ENCODE measurements around the gene ZNF214.
"Not testable (repeated sequence)": the region's sequence is repeated elsewhere in the genome, so short reads cannot be mapped to it uniquely, and the experiment has no call there.

The ZNF214 gene

GRCh38 chr11:6986487-6986886 is 33.7 kb downstream of the ZNF214 start:
- no peak for DNase-seq

GRCh38 chr11:6979365-6979764 is 40.8 kb downstream of the ZNF214 start:
- no peak for DNase-seq

- not testable (repeated sequence) for DNase-seq
These were observed 50.3 kb downstream of the ZNF214 start for GRCh38 chr11:6969854-6970253.

GRCh38 chr11:6968816-6969215 is 51.3 kb downstream of the ZNF214 start:
- DNase-seq: no peak

GRCh38 chr11:6962673-6963072 is 57.5 kb downstream of the ZNF214 start:
- no peak for DNase-seq

GRCh38 chr11:6962141-6962540 is 58.0 kb downstream of the ZNF214 start:
- no peak for DNase-seq

GRCh38 chr11:6954248-6954647 is 65.9 kb downstream of the ZNF214 start:
- DNase-seq: not testable (repeated sequence)

Measured in DMS153 (cell line).